OCI-LY7 (cell line): ENCODE results near the gene BBLN. TPM values are rescaled to one million over a fixed set of nuclear protein-coding genes. Genes with fewer than 3 reads are reported as not detected.

Experiments used
- BruUV-seq: library from RNA; stranded (reverse); fragments of 400-500 nt; replicated peaks from 2 replicates; lab custom pipeline; 2021; lab: Mats Ljungman, UMichigan
- CTCF ChIA-PET: fragments of 300-600 bp; sonication (Branson Sonifier 250); formaldehyde crosslinking; loops from one replicate; lab custom pipeline; 2022; ENCODE audit warnings: antibody characterized with exemption; ENCODE audit not compliant: unreplicated experiment; lab: Charles Lee
- POLR2A ChIA-PET: fragments of 300-600 bp; sonication (Branson Sonifier 250); formaldehyde crosslinking; loops from one replicate; lab custom pipeline; 2022; ENCODE audit warnings: antibody characterized with exemption; lab: Charles Lee
- DNase-seq: peaks from one replicate; pipeline ENCODE4 v3.0.0-alpha.2; 2015; ENCODE audit warnings: low spot score
- H2AFZ ChIP-seq: fragments of 200-600 bp; sonication (generic), shearing (Covaris generic); 2 replicates; pipeline ENCODE4 v1.6.1; 2014; ENCODE audit warnings: mild to moderate bottlenecking, antibody characterized with exemption, low read length, moderate library complexity
- H3K27ac ChIP-seq: fragments of 200-600 bp; sonication (generic); 2 replicates; pipeline ENCODE4 v1.5.1; 2014; ENCODE audit warnings: mixed run types, low read depth, mild to moderate bottlenecking, moderate library complexity, low read length, inconsistent platforms; ENCODE audit not compliant: poor library complexity, severe bottlenecking
- H3K36me3 ChIP-seq: fragments of 200-600 bp; sonication (generic); 2 replicates; pipeline ENCODE4 v1.6.1; 2014; ENCODE audit warnings: mild to moderate bottlenecking, antibody characterized with exemption, low read length, moderate library complexity, mixed read lengths; ENCODE audit not compliant: insufficient read depth
- H3K4me1 ChIP-seq: fragments of 200-600 bp; sonication (generic); 2 replicates; pipeline ENCODE4 v1.5.1; 2014; ENCODE audit warnings: mild to moderate bottlenecking, low read length; ENCODE audit not compliant: insufficient read depth, poor library complexity, severe bottlenecking
- H3K4me2 ChIP-seq: fragments of 200-600 bp; sonication (generic); 2 replicates; pipeline ENCODE4 v1.6.1; 2014; ENCODE audit warnings: mild to moderate bottlenecking, low read length
- H3K4me3 ChIP-seq: fragments of 200-600 bp; sonication (generic); 2 replicates; pipeline ENCODE4 v1.5.1; 2014; ENCODE audit warnings: mild to moderate bottlenecking, low read depth, low read length; ENCODE audit not compliant: poor library complexity, severe bottlenecking
- H3K79me2 ChIP-seq: fragments of 200-600 bp; sonication (generic); 2 replicates; pipeline ENCODE4 v1.6.1; 2016; ENCODE audit warnings: low read depth, mild to moderate bottlenecking, low read length, moderate library complexity, mixed read lengths; ENCODE audit not compliant: insufficient read depth
- H3K9me2 ChIP-seq: fragments of 200-600 bp; sonication (generic); 2 replicates; pipeline ENCODE4 v1.6.1; 2016; ENCODE audit warnings: mild to moderate bottlenecking, low read length, mixed read lengths; ENCODE audit not compliant: insufficient read depth
- H3K9me3 ChIP-seq: fragments of 200-600 bp; sonication (generic); 2 replicates; pipeline ENCODE4 v1.6.1; 2014; ENCODE audit warnings: mild to moderate bottlenecking, mixed run types, low read length, mixed read lengths
- H4K20me1 ChIP-seq: fragments of 200-600 bp; sonication (generic); 2 replicates; pipeline ENCODE4 v1.6.1; 2014; ENCODE audit warnings: mild to moderate bottlenecking, antibody characterized with exemption, low read length, moderate library complexity, mixed read lengths; ENCODE audit not compliant: insufficient read depth
- CTCF ChIP-seq: fragments of 200-600 bp; sonication (generic); conservative IDR thresholded peaks from 2 replicates; pipeline ENCODE4 v1.5.1; 2014; ENCODE audit warnings: mild to moderate bottlenecking, antibody characterized with exemption, low read length, moderate library complexity, mixed read lengths
- EZH2phosphoT487 ChIP-seq: fragments of 200-600 bp; sonication (generic); IDR thresholded peaks from 2 replicates; pipeline ENCODE4 v1.6.1; 2018; ENCODE audit warnings: low read depth, borderline replicate concordance, mild to moderate bottlenecking, mixed run types, antibody characterized with exemption, low read length, moderate library complexity, mixed read lengths
- intact Hi-C: fragments of 100-400 bp; cut with micrococcal nuclease; formaldehyde crosslinking; loops from one replicate; pipeline ENCODE4 v1.10.0; 2022; ENCODE audit not compliant: unreplicated experiment
- total RNA-seq, 2 experiments: library from RNA; depleted of rRNA in 1 of 2; stranded (reverse); fragments of >200 nt in 1 of 2; shearing (Covaris generic) in 1 of 2; gene quantifications; 2 replicates each; pipeline ENCODE4 v1.2.3, GENCODE V29; 2014 to 2022

The BBLN gene
- total RNA-seq, 2 experiments from 2014 or later, result 66.9 to 104 TPM

GRCh38 chr9:128114326-128115186 is 45.5 kb upstream of the BBLN start:
- no peak for DNase-seq
- no peak for TF ChIP-seq CTCF
- Histone ChIP-seq H3K9me2 (no peaks in the 10 kb centered on the region), H3K9me3 (no peaks in the 10 kb centered on the region), H4K20me1 (no peaks in the 10 kb centered on the region), H3K79me2 (no peaks in the 10 kb centered on the region), H3K4me1 (no peaks in the 10 kb centered on the region), H3K27ac (no peak overlapping the region), H3K4me2 (no peak overlapping the region), H3K36me3 (peaks cover 71% of the 10 kb centered on the region), H3K4me3 (no peak overlapping the region), H2AFZ (no peak overlapping the region)
- ChIA-PET POLR2A (no interaction called here), CTCF (no interaction called here)
- no TSS peak for BruUV-seq
- intact Hi-C loops, result no loop called here

- Histone ChIP-seq H4K20me1 (no peaks in the 10 kb centered on the region), H3K4me1 (no peaks in the 10 kb centered on the region), H3K9me3 (no peaks in the 10 kb centered on the region), H3K4me2 (no peak overlapping the region), H3K4me3 (no peak overlapping the region), H3K27ac (no peak overlapping the region), H3K9me2 (no peaks in the 10 kb centered on the region), H2AFZ (no peak overlapping the region), H3K36me3 (peaks cover 70% of the 10 kb centered on the region), H3K79me2 (no peaks in the 10 kb centered on the region)
- intact Hi-C loops, result loop anchor here (2.0 kb wide), 2 partner anchors 81 to 173 kb away; no protein-coding TSS in a partner anchor
- TF ChIP-seq CTCF (no peak), EZH2phosphoT487 (no peak)
- no TSS peak for BruUV-seq
- DNase-seq, result no peak
- POLR2A ChIA-PET, result interaction anchor here (0.5 kb wide), 1 partner anchor 1923 kb away, joined by 3 read pairs; no protein-coding TSS in a partner anchor
- CTCF ChIA-PET, result no interaction called here
Measured at GRCh38 chr9:128115187-128116103, 44.6 kb upstream of the BBLN start.
